ENCODE results near the gene OPALIN. TPM values are rescaled to one million over a fixed set of nuclear protein-coding genes. Genes with fewer than 3 reads are reported as not detected.

OPALIN gene
- total and polyA plus RNA-seq, 2 experiments from 2014 or later = not detected

DNA sequence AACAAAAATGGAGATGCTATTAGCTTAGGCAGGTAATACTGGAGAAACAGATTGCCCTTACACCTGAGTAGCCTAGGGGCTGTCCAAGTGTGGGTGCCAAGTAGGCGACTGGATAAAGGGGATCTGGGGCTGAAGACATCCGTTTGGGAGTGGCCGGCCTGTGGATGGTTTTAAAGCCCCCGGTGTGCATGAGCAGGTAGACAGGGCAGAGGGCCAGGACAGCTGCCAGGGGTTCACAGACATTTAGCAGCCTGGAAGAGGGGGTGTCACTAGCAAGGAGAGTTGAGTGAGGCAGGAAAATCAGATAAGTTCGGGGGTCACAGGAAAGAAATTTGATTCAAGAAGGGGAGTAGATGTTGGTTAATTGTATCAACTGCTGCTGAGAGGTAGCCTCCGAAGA is 1.5 kb upstream of the OPALIN start:
- no peaks in the 10 kb centered on the region for H3K27me3 ChIP-seq
- WGBS (ENCODE audit: low lambda C conversion rate, missing lambda C conversion rate) = 93% methylated on average over 6 of the region's 6 CpGs
- H2AFZ ChIP-seq = no peak overlapping the region
- H3K4me3 ChIP-seq = no peak overlapping the region
- no peaks in the 10 kb centered on the region for H3K36me3 ChIP-seq (replicated peaks; ENCODE audit: insufficient read depth, low read depth)
- no peaks in the 10 kb centered on the region for H3K9me2 ChIP-seq (replicated peaks; ENCODE audit: insufficient read depth)
- H3K79me2 ChIP-seq = no peaks in the 10 kb centered on the region
- H3K4me1 ChIP-seq (ENCODE audit: insufficient read depth) = no peaks in the 10 kb centered on the region
- DNase-seq (ENCODE audit: low spot score) = no peak
- H3K27ac ChIP-seq = no peak overlapping the region
- TF ChIP-seq, protein P1, sequence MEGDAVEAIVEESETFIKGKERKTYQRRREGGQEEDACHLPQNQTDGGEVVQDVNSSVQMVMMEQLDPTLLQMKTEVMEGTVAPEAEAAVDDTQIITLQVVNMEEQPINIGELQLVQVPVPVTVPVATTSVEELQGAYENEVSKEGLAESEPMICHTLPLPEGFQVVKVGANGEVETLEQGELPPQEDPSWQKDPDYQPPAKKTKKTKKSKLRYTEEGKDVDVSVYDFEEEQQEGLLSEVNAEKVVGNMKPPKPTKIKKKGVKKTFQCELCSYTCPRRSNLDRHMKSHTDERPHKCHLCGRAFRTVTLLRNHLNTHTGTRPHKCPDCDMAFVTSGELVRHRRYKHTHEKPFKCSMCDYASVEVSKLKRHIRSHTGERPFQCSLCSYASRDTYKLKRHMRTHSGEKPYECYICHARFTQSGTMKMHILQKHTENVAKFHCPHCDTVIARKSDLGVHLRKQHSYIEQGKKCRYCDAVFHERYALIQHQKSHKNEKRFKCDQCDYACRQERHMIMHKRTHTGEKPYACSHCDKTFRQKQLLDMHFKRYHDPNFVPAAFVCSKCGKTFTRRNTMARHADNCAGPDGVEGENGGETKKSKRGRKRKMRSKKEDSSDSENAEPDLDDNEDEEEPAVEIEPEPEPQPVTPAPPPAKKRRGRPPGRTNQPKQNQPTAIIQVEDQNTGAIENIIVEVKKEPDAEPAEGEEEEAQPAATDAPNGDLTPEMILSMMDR (IDR thresholded peaks at IDR 0.05; ENCODE audit: poor library complexity) = no peak
- TF ChIP-seq EZH2phosphoT487 (IDR thresholded peaks at IDR 0.05; ENCODE audit: low read depth, severe bottlenecking, unreplicated experiment) = no peak
- H3K9me3 ChIP-seq (ENCODE audit: low read depth) = no peaks in the 10 kb centered on the region
- no peak overlapping the region for H3K4me2 ChIP-seq
- no peaks in the 10 kb centered on the region for H4K20me1 ChIP-seq (ENCODE audit: insufficient read depth, poor library complexity, severe bottlenecking)

DNA sequence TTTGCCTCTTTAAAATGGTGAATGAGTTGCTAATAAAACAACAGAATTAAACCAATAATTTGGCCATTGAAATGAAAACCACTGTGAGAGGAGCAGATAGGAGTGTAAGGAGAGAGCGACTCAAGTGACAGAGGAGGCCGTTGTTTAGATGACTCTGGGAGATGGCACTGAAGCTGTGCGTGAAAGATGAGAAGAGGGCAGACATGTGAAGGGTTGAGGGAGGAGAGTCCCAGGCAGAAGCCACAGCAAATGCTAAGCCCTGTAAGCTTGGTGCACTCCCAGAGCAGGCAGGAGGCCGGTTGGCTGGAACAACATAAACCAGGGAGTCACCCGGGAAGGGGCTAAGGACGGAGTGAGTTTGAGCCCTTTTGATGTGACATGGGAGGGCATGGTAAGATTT is 814 bp upstream of the OPALIN start:
- TF ChIP-seq EZH2 (IDR thresholded peaks at IDR 0.05; ENCODE audit: borderline replicate concordance) = no peak
- TF ChIP-seq EZH2phosphoT487 (IDR thresholded peaks at IDR 0.05; ENCODE audit: low read depth, severe bottlenecking, unreplicated experiment) = no peak
- TF ChIP-seq, protein P1 (IDR thresholded peaks at IDR 0.05; ENCODE audit: poor library complexity) = no peak
- H3K9me2 ChIP-seq (replicated peaks; ENCODE audit: insufficient read depth) = no peaks in the 10 kb centered on the region
- H4K20me1 ChIP-seq (ENCODE audit: insufficient read depth, poor library complexity, severe bottlenecking) = no peaks in the 10 kb centered on the region
- H3K4me2 ChIP-seq = no peak overlapping the region
- H3K27me3 ChIP-seq = no peaks in the 10 kb centered on the region
- H3K79me2 ChIP-seq = no peaks in the 10 kb centered on the region
- H3K4me3 ChIP-seq = no peak overlapping the region
- H3K4me1 ChIP-seq (ENCODE audit: insufficient read depth) = no peaks in the 10 kb centered on the region
- whole genome bisulfite sequencing (ENCODE audit: low lambda C conversion rate, missing lambda C conversion rate) = 91% methylated on average over 6 of the region's 6 CpGs
- no peak overlapping the region for H3K27ac ChIP-seq
- H3K36me3 ChIP-seq (replicated peaks; ENCODE audit: insufficient read depth, low read depth) = no peaks in the 10 kb centered on the region
- DNase-seq (ENCODE audit: low spot score) = no peak
- H3K9me3 ChIP-seq (ENCODE audit: low read depth) = no peaks in the 10 kb centered on the region
- no peak overlapping the region for H2AFZ ChIP-seq

DNA sequence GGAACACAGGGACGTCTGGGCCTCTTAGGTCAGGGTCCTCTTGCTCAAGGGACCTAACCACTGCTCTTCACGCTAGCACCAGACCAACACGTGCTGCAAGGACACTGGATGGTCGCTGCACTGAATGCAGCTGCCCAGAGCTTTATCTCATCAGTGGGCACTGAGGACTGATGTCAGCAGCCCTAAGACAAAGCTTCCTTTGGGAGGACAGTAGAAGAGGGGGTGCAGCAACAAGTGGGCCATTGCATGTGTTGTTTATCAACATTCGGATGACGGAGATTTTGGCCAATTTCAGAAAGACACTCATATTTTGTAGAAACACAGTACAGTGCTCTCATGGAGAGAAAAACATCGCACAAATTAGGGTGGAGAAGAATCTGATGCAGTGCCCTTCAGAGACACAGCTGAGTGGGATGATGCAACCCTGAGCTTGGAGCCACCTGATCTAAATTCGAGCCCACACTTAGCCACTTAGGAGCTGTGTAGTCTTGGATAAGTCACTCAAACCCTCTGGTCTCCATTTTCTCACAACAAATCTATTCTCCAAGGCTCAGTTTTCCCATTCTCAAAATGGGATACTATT is 1.7 kb downstream of the OPALIN start:
- H3K4me3 ChIP-seq = no peak overlapping the region
- no peak for DNase-seq (ENCODE audit: low spot score)
- no peaks in the 10 kb centered on the region for H3K9me3 ChIP-seq (ENCODE audit: low read depth)

More for the DNA sequence above, 1.7 kb downstream of the OPALIN start:
- H3K27ac ChIP-seq = no peak overlapping the region
- no peaks in the 10 kb centered on the region for H3K36me3 ChIP-seq (replicated peaks; ENCODE audit: insufficient read depth, low read depth)
- no peaks in the 10 kb centered on the region for H4K20me1 ChIP-seq (ENCODE audit: insufficient read depth, poor library complexity, severe bottlenecking)
- no peak overlapping the region for H2AFZ ChIP-seq
- TF ChIP-seq EZH2 (IDR thresholded peaks at IDR 0.05; ENCODE audit: borderline replicate concordance) (no peak), EZH2phosphoT487 (IDR thresholded peaks at IDR 0.05; ENCODE audit: low read depth, severe bottlenecking, unreplicated experiment) (no peak)
- TF ChIP-seq, protein P1 (IDR thresholded peaks at IDR 0.05; ENCODE audit: poor library complexity) = no peak
- 78% methylated on average over 8 of the region's 8 CpGs for WGBS (ENCODE audit: low lambda C conversion rate, missing lambda C conversion rate)
- no peak overlapping the region for H3K4me2 ChIP-seq
- H3K27me3 ChIP-seq = no peaks in the 10 kb centered on the region
- peaks cover 5% of the 10 kb centered on the region for H3K4me1 ChIP-seq (ENCODE audit: insufficient read depth)
- H3K79me2 ChIP-seq = no peaks in the 10 kb centered on the region
- H3K9me2 ChIP-seq (replicated peaks; ENCODE audit: insufficient read depth) = no peaks in the 10 kb centered on the region

Data from hepatocyte (in vitro differentiated cells).